NT2/D1 (cell line): ENCODE measurements around the gene MPP3.

Experiments used
- YY1 ChIP-seq: IDR thresholded peaks from 2 replicates; pipeline ENCODE4 v1.6.1; 2011; ENCODE audit not compliant: insufficient read length, insufficient read depth
- ZNF274 ChIP-seq: IDR thresholded peaks from 2 replicates; pipeline ENCODE4 v1.6.1; 2011; ENCODE audit warnings: mild to moderate bottlenecking, low read depth, low read length

- no peak for TF ChIP-seq YY1
- TF ChIP-seq ZNF274 = no peak
These were observed 44.1 kb upstream of the MPP3 start for GRCh38 chr17:43877031-43877430.
